ENCODE results near the gene TRIP6. TPM values are rescaled to one million over a fixed set of nuclear protein-coding genes. Genes with fewer than 3 reads are reported as not detected.
"Not testable (repeated sequence)": the region's sequence is repeated elsewhere in the genome, so short reads cannot be mapped to it uniquely, and the experiment has no call there.

Gene TRIP6
- polyA plus RNA-seq, 1 donor, result 41.1 TPM

DNA sequence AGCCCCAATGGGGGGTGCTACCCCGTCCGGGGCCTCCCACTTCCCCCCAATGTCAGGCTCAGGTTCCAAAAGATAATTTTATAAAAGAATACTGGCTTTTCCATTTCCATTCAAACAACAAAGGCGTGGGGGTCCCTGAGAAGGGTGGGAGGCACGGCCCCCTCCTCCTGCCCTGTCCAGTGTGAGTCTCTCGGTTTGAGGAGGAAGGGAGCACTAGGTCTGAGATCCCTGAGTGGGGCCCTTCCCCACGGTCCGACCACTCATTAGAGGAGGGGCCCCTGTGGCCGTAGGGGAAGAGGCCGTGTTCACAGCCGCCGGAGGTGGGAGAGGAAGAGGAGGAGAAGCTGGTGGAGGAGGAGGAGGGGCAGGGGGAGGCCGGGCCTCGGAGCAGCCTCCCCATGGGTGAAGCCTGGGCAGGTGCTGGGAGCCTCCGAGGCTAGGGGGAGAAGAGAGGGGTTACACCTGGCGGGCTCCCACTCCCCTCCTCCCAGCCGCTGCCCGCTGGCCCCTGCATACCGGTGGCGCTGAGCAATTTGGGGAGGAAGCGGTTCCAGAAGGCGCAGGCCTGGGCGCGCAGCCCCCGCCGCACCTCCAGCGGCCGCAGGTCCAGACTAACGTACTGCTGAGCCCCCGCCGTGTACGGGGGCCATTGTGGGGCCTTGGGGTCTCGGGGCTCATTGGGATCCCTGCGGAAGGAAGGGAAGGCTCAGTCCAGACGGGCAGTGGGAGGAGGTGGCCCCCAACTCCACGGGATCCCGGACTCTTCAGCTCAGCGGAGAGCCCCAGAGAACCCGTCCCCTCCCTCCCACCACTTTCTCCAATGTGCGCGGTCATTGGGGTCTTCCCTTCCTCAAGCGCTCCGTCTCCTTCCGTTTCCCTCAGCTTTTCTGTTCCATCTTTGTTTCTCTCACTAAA lies 23.7 kb downstream of the TRIP6 start:
- DNase-seq (ENCODE audit: low read depth), result no peak

GRCh38 chr7:100891568-100892247 lies 24.5 kb downstream of the TRIP6 start:
- DNase-seq (ENCODE audit: low read depth), result no peak

DNA sequence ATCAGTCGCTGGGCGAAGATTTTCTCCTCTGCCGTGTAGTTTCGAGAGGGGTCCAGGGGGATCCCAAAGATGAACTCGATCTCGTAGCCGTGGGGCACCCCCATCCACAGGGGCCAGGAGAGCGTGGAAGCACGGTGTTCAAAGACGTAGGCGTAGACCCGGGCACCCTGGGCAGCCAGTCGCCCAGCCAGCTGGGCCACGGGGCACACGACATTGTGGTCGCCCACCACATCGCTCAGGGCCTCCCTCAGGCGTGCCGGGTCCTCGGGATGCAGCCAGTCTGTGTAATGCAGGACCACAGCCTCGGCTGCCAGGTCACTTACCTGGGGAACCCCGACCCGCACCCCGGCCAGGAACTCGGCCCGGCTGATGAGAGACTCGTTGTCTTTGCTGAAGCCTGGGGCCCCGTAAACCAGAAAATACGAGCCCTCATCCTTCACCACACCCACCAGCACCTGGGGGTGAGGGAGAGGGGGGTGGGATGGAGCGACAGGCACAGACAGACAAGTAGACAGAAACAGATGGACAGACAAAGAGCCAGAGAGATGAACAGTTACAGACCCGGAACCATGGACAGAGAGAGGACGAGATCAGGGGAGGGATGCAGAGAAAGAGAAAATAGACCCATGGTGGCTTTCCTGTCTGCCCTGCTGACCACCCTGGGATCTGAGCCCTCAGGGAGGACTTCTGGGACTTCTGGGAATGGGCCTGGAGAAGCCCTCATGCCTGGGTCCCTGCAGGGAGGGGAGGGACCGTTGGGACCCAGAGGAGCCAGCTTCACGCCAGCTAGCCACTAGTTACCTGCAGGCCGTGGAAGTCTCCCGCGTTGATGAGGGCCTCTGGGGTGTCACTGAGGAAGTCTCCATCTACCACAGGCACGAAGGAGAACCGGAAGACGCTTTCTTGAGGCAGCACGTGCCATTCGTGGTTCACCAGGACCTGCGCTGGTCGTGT lies 25.5 kb downstream of the TRIP6 start:
- DNase-seq (ENCODE audit: low read depth), result no peak

GRCh38 chr7:100893318-100893895 lies 26.2 kb downstream of the TRIP6 start:
- no peak for DNase-seq (ENCODE audit: low read depth)

DNA sequence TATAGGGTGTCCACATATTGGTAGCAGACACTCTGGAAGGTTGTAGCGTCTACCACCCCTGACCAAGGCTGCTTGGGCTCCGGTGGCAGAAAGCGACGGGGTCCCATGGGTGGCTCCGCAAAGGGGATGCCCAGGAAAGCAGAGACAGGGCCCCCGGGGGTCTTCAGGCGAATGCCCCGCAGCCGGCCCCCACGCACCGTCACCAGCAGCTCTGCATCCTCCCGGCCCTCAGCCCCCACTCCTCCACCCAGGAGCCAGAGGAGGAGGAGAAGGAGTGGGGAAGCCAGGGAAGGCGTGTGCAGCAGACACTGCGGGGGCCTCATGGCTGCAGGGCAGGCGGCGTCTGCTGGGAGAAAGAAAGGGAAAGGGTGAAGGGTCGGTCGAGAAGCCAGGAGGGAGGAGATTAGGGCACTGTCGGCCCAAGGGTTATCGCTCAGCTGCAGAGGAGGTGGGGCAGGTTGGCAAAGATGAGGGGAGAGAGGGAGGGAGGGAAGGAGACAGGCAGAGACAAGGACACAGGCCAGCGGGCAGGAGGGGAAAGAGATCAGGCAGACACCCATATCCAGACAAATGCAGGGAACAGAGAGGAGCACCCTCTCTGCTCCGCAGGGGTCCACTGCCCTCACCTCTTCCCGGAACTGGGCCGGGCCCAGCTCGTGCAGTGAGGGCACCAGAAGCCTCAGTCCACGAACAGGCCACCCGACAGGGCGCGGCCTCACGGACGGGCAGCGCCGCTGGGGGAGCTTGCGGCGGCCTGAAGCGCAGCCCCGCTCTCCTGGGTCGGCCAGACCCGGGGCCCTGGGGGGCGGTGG lies 26.9 kb downstream of the TRIP6 start:
- no peak for DNase-seq (ENCODE audit: low read depth)

DNA sequence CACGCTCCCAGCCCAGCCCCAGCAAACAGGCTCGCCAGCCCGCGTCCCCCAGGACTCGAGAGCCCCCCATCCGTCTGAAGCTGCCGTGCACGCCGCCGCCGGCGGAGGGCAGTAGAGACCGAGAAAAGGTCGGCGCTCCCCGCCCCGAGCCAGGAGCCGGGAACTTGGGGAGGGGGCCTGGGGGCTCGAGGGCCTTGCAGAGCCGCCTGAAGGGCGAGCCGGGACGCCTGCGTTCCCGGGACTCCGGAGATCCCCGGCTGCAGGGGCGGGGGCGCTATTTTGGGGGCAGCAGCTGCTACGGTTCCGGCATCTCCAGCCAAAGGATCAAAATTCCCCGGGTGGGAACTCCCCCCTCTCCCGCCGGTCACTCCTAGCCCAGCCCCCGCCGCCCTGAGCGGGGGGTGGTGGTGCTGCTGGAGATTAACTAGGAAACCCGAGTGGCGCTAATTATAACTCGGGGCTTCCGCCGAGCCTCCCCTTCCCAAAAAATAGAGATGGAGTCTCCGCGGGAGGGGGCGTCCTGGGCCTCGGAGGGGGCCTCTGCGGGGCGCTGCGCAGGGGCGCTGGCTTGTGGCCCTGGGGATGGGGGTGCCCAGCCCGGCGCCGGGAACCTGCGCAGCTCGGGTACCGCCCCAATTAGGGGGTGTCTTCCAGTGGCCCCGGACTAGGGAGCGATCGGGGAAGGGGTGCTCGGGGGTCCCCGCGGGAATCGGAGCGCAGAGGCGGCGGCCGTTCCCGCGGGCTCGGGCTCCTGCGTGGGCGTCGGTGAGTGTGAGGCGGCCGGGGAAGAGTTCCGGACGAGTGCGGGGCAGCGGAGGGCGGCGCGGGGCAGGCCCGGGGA lies 27.9 kb downstream of the TRIP6 start:
- DNase-seq (ENCODE audit: low read depth), result no peak

- DNase-seq (ENCODE audit: low read depth), result no peak
These were observed 28.4 kb downstream of the TRIP6 start, which contains the start of gene ACHE for GRCh38 chr7:100895701-100895955. ACHE (minus strand) TSS chr7:100895888; CDS start chr7:100894232, 1,656 bp downstream.

- no peak for DNase-seq (ENCODE audit: low read depth)
These were observed 29.0 kb downstream of the TRIP6 start for GRCh38 chr7:100895956-100896731.

DNA sequence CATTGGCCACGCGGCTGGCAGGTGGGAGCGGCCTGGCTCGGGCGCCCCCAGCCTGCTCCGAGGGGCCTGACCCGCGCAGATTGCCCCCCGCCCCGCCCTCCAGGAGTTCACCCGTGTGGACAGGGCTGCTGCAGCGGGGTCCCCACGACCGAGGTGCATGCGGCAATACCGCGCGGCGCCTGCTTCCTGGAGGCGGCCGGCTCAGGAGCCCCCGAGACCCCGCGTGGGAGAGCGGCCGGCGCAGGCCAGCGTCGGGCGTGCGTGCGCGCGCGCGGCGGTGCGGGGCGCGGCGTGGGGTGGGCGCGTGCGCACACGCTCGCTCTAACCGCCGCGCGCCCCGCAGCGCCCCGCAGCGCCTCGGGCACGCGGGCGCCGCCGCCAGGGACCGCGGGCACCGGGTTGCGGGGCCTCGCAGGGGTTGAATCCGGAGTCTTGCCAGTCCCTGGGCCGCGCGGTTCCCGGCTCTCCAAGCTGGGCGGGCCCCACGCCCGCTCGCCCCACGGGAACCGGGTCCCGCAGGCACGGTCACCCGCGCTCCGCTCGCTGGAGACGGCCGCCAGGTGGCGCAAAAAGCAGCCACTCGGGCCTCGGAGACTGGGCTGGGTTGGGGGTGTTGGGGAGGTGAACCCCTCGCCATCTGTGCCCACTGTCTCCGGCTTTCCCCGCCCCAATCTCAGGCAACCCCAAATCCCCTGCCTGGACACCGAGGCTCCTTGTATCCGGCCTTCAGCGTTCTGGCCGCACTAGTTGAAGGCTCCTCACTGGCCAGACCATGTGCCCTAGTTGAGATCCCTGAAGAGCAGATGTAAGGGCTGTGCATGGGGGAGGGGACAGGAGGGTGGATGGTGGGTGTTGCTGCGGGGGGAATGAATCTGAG lies 29.8 kb downstream of the TRIP6 start:
- DNase-seq (ENCODE audit: low read depth), result no peak

DNA sequence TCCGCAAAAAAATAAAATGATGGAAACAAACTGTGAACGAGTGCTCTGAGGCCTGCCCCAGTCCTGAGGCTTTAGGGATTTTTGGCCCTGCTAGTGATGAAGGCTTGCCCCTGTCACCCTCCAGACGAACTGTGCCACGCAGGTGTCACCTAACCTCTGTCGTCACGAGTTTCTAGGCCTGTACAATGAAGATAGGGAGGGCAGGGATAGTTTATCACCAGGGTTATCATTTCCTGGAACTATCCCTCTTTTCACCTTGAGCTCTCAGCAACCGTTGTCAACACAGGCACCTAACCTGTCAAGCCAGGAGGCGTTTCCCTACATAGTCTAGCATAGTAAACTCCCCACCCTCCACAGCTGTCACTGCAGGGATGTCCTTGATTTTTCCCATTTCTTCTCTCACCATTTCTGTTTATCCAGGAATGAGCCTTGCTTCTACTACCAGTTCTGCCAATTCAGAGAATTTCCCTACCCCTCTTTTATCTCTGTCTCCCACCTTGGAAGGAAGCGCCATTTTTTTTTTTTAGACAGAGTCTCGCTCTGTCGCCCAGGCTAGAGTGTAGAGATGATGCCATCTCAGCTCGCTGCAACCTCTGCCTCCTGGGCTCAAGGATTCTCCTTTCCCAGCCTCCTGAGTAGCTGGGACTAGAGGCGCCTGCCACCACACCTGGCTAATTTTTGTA lies 30.7 kb downstream of the TRIP6 start:
- DNase-seq (ENCODE audit: low read depth), result no peak

GRCh38 chr7:100899432-100899831 lies 32.2 kb downstream of the TRIP6 start:
- DNase-seq (ENCODE audit: low read depth), result no peak

GRCh38 chr7:100900978-100901377 lies 33.8 kb downstream of the TRIP6 start:
- DNase-seq (ENCODE audit: low read depth), result no peak

- DNase-seq (ENCODE audit: low read depth), result no peak
These were observed 34.7 kb downstream of the TRIP6 start for GRCh38 chr7:100901921-100902332.

- no peak for DNase-seq (ENCODE audit: low read depth)
These were observed 35.5 kb downstream of the TRIP6 start for GRCh38 chr7:100902638-100903037.

DNA sequence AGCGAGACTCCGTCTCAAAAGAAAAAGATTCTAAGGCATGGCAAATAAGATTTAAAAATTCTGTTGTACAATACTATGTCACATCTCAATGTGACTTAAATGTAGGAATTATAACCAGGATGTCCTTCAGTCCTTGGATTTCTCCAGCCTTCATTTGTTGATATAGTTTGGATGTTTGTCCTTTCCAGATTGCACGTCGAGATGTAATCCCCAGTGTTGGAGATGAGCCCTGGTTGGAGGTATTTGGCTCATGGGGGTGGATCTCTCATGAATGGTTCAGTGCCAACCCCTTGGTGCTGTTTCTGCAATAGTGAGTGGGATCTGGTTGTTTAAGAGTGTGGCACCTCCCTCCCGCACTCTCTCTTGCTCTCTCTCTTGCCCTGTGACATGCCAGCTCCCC lies 41.3 kb downstream of the TRIP6 start:
- no peak for DNase-seq (ENCODE audit: low read depth)

- not testable (repeated sequence) for DNase-seq (ENCODE audit: low read depth)
These were observed 43.3 kb downstream of the TRIP6 start for GRCh38 chr7:100910443-100910842.

DNA sequence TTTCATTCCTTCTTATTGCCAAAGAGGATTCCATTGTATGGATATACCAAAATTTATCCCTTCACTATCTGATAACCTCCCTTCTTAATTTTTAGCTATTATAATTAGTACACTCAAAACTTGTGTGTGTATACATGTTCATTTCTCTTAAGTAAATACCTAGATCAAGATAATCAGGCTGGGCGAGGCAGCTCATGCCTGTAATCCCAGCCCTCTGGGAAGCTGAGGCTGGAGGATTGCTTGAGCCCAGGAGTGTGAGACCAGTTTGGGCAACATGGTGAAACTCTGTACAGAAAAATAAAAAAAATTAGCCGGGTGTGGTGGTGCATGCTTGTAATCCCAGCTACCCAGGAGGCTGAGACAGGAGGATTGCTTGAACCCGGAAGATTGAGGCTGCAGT lies 44.3 kb downstream of the TRIP6 start:
- no peak for DNase-seq (ENCODE audit: low read depth)
